OCI-M2 (cell line): ENCODE data around the gene DHX15.

Experiments
- DNase-seq: peaks from one replicate; lab custom pipeline; 2025; ENCODE audit not compliant: unreplicated experiment; lab: John Stamatoyannopoulos, UW

DHX15 gene

DNA sequence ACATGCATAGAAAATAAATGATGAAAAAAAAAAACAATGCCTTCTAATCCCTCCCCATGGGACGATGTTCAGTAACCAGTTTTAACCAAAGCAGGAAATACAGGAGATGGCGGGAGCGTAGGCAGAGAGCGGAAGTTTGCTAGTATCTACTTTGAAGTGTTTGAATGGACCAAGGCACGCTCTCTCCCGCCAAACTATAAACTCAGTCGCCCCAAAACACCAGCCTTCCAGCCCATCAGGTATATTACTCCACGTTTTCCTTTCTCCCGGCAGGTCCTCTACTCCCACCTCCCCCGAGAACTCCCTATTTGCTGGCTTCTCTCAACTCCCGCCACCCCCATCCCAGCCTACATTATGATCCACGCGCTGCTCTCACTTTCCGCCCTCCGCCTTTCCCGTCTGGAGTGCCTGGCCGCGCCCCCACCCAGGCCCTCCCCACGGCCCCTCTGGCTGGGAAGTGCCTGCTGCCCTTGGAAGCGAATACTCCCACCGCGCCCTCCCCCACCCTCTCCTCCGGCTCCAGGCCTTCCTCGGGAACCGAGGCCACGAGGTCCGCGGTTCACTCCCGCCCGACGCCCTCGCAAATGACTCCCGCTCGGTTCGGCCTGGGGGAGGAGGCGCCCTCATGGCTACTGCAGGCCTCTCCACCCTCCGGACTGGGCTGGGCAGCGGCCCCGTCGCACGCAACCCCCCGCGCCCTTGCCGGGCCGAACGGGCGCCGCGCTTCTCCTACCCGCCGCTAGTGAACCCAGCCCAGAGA, 723 bp downstream of the DHX15 start:
- DNase-seq = no peak

DNA sequence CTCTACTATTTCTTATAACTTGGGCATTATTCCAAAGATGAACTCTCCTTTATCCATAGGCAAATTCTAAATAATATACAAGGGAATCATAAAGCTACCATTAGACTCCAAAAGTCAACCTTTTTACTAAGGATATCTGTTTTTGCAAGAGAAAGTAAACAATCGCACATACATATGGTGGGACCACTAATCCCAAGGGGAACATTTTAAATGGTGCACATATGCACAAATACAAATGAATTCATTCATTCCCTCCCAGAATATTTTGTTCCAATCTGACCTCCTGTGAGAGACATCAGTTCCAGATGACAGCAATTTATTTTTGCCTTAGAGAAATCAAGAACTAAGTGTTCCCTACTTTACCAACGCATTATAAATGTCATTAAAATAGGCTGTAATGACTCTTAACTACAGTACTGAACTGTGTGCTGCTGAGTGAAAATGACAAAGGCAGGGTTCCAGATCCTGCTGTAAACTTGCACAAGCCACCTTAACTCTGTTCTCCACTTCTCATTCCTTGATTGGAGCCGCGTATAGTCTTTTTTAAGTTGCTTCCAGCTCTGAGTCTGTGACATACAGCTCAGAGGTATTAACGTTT, 2.0 kb downstream of the DHX15 start:
- no peak for DNase-seq

DNA sequence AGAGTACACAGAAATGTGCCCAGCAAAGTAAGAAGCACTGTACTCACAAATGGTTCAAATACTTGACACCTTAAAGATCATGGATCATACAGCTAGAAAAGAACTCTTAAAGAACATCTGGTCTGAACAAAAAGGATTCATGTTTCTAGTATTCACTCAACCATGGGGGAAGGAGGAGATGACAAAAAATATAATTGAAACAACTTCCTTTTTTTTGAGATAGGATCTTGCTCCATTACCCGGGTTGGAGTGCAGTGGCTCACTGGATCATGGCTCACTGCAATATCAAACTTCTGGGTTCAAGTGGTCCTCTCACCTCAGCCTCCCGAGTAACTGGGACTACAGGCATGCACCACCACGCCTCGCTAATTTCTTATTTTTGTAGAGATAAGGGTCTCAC, 6.0 kb downstream of the DHX15 start:
- DNase-seq = no peak

DNA sequence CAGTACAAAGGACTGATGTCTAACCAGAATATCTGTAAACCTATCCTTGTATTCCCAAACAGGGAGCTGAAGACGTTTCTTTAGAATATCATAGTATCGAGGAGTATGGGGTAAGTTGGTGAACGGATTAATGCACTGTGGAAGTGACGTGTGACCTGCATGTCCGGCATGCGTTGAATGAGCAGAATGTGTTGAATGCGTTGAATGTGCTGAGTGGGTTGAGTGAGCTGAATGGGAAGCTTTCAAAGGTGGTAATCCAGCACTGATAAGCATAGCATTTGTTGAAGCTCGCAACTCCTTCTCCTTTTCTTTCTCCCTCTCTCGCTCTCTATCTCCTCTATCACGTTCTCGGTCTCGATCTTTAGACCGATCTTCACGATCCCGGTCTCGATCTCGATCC, 8.1 kb downstream of the DHX15 start:
- DNase-seq = no peak

DNA sequence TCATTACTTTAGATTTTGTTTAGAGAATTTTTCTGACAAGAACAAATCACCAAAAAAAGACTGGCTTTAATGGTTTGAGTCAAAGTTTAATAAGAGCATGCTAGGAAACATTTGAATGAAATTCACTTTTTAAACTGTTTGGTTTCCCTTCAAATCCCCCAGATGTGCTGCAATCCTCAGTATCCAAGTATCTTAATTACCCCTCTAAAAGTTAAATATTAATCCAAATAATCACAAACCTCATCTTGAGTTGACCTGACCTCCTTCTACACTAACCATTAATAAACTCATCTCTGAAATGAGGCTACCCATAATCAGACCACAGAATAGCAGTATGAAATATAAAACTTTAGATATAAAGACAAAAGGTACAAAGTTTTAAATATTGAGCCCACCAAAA, 10.1 kb downstream of the DHX15 start:
- DNase-seq = no peak

DNA sequence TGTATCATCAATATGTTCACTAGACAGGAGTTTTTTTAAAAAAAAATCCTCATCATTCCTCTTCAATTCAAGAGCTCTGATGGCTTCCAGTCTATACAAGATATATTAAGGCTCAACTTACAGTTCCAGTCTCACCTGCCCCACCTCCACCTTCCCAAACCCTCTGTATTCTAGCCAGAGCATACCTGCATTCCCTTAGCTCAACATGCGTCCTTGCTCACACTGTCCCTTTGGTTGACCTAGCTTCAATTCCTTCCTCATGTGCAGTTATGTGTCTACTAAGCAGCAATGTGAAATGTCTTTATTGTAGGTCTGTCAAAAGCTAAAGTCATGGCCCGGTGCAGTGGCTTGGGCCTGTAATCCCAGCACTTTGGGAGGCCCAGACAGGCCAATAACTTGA, 10.8 kb downstream of the DHX15 start:
- DNase-seq = no peak

DNA sequence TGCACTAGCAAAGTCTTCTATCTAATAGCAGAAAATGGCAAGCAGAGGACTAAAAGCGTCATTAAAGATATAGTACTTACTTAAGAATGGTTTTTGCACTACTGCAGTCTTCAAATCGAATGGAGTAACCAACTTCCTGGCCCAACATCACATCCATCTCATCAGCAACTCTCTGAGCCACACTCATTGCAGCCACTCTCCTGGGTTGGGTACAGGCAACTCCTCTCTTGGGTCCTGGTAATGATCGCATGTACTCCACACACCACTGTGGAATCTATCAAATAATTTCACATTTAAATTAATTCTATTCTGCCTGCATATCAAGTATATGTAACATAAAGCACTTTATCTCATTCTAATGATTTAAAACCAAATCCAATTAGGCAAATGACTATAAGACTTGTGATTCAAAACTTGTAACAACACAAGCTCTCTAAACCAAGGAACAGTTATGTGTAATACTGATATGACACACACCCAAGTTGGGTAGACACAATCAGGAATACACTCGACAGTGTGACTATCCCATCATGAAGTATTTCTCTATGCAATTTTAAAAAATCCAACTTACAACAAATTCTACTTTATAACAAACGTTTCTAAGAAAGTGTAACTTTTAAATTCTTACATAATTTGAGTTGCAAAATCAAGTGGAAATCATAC, 13.6 kb downstream of the DHX15 start:
- DNase-seq = no peak

DNA sequence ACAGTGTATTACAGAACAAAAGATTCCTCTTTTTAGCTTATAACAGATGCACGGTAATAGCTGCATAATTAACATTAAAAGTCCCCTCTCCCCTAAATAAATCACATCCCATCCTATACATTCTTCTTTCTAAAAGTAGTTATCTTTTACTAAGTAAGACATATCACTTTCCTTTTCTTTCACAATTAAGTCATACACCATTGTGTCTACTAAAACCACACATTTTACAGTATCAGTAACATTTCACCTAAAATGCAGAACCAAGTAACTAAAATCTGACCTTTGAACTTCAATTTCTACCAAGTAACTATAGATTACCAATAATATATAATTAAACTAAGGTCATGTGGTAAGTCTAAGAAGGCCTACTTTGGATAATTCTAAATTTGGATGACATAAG, 14.2 kb downstream of the DHX15 start:
- DNase-seq = no peak

DNA sequence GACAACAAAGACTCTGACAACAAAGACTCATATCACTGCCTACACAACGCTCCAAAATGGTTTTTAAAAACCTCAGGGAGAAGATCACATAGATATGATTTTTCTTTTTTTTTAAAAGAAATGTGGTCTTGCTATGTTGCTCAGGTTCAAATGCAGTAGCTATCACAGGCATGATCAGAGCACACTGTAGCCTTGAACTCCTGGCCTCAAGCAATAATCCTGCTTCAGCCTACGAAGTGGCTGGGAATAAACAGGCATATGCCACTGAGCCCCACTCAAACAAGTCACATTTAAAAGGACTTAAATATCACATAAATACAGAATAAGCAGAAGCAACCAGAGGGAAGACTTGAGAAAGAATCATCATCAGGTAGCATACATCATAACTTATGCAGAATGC, 14.7 kb downstream of the DHX15 start:
- no peak for DNase-seq

DNA sequence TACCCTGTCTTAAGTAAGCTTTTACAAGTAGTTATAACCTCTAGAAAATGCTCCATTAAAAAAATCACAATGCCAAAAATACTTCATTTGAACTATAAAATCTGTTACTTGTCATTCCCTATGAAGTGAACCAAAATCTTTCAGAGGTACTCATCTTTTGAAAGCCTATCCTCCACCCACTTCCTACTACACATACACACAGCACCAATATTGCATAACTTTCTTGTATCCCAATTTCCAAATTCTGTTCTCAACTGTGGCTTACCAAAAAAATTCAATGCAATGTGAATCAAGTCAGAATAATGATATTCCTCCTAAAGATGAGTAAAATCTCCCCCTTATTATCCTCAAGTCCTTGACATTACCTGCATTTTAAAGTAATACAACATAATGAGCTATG, 15.9 kb downstream of the DHX15 start:
- DNase-seq = no peak

DNA sequence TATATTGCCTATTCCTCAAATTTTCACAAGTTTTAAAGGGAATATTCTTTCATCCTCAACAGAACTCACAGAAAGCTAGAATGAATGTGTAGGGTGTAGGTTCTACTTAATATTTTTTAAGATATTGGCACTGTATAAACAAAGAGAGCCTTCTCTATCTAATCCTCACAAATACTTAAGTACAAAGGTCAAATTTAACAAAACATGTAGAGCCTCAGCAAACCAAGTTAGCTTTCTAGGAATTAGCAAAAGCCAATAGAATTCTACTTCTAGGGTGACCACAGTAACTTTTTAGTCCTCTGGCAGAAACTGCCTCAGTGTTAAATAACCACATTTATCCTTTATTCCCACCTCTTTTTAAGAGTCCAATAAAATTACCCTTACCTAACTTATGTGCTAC, 19.3 kb downstream of the DHX15 start:
- no peak for DNase-seq

DNA sequence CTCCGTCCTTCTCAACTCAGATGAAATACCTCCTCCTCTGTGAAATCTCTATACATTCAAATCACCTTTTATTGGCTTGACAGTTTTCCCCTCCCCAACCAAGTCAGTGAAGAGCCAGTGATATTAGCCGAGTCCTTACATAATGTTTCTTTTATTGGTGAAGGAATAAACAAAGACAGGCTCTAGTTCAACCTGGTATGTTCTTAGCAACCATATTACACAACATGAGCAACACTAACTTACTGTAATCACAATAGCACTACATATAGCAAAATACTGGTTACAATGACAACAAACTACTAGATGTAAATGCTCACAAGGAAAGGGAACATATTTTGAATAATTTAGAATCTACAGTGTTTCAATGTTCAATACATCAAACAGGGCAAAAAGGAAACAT, 19.9 kb downstream of the DHX15 start:
- DNase-seq = no peak

DNA sequence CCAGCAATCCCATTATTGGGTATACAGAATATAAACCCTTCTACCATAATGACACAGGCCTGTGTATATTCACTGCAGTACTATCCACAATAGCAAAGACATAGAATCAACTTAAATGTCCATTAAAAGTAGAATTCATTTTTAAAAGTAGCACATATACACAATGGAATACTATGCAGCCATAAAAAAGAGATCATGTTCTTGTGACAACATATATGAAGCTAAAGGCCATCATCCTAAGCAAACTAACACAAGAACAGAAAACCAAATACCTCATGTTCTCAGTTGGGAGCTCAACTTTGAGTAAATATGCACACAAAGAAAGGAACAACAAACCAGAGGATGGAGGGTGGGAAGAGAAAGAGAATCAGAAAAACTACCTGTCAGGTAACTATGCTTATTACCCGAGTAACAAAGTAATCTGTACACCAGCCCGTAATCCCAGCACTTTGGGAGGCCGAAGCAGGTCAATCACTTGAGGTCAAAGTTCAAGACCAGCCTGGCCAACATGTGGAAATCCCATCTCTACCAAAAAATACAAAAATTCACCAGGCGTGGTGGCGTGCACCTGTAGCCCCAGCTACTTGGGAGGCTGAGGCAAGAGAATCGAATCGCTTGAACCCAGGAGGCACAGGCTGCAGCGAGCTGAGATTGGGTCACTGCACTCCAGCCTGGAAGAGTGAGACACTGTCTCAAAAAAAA, 22.8 kb downstream of the DHX15 start:
- DNase-seq = no peak

DNA sequence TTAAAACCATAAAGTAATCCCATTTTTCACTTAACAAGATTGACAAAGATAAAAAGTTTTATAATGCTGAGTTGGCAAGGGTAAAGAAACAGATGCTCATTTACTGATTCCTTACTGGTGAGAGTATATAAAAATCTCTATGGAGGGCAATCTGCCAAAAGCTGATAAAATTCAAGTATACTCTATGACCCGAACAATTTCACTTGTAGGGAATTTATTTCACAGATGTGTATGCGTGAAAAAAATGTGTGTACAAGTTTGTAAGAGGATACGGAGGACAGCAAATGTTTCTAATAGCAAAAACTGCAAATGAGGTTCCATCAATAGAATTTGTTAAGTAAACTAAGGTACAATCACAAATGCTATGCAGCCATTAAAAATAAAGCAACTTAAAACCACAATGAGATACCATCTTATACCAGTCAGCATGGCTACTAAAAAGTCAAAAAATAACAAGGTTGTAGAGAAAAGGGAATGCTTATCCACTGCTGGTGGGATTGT, 23.4 kb downstream of the DHX15 start:
- DNase-seq = no peak

DNA sequence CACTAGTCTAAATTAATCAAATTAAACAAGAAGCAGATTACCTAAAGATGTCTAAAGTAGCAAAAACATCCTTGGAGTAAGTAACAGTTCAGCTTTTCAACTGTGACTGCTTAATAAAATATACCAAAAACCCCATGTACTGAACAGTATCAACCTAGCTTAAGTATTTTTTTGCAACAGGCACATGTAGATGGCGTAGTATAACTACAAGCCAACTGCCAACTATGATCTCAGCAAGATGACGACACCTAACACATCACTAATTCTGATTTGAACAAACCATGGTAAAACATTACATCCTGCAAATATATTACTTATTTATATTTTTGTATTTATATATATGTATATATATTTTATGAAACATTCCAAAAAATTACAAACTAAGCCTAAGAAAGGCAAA, 24.5 kb downstream of the DHX15 start:
- no peak for DNase-seq

DNA sequence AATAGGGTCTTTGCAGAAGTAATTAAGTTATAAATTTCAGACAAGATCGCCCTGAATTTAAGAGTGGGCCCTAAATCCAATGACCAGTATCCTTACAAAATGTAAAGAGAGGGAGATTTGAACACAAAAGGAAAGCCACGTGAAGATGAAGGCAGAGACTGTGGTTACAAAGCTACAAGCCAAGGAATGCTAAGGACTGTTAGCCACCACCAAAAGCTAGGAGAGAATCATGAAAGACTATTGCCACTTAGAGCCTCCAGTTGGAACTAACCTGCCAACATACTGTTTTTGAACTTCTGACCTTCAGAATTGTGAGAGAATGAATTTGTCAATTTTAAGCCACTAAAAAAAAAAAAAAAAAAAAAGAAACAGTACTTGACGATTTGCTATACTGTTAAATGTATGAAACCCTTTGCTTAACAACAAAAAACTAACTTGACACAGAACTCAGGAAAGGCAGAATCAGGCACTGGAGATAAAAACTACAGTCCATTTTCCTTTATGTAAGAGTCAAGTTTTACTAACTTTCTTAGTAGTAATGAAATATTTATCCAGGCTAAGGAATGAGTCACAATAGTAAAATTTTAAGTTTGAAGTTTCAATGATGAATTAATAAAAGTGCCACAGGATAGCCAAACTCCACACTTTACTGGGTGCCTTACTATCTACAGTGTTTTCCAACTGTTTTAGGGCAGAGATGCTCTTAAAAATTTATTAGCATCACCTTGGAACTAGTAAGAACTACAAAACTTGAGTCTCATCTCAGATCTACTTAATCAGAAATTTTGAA, 25.1 kb downstream of the DHX15 start:
- DNase-seq = no peak

DNA sequence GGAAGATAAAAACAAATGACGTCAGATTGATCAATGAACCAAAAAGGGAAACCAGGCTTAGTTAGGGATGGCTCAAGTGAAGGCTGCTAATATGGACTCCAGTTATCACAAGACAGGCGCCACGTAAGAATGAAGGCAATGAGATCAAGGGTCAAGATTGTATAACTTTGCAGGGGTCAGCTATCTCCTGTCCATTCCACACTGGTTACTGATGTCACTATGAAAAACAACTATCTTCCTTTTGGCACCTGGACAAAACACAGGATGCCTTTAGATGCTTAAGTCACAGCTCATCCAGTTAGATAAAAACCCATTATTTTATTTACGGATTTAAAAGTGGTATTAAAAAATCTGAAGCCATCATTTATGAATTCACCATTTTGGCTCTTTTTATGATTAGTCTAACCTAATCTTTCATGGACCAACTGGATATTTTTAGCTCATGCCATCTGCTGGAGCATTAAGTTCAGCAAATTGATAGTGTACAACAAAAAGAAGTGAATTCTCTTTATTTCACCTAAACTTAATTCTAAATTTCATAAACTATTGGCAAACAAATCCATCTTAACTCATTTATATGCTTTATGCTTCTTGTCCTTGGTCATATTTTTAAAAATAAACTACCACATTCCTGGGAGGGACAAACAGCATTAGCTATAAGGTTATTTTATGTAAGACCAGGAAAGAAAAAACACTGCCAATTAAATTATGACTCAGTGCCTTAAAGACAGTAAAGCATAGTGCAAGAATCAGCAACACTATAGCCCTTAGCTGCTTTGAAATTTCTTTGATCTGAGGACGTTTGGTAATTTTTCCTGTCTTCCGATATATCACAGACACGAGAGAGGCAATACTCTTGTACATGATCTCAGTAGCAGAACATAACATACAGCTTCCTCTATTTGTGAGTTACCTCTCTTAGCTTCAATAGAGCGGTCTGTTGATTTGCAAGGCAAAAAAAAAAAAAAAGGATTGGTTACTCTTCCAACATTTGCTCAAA, 27.0 kb downstream of the DHX15 start:
- no peak for DNase-seq

DNA sequence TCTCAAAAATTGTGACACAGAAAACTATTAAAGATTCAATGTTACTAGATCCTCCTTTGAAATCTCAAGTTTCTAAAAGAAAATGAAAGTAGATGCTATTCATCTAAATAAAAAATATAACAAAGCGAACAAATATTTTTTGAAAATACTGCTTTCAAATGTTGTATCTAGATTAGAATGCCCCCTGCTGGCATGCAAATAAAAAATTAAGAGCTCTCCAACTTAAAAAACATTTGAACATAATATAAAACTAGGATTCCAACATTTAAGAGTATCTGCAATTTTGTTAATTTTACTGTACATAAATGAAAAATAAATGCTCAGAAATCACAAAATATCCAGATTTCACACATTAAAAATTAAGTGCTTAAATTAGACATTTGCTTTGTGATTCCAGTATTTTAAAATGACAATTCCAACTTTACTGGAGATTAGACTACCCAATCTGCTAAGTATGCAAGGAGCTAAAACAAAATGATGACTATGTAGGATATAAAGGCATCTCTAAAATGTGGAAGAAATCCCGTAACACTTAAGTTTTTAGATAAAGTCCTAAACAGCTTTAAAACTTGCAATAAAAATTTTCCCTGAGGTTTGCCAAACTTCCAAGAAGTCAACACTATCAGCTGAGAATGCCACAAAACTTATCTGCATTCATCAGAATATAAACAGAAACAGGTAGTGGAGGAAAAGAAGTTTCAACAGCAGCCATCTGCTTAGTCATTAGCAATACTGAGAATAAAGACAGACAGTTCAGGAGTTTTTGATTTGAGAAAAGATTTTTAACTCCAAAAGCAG, 32.7 kb downstream of the DHX15 start:
- DNase-seq = no peak
